NCI-H1694 (cell line): Measurements from ENCODE around the gene PIK3CD.
"Not testable (repeated sequence)": the region's sequence is repeated elsewhere in the genome, so short reads cannot be mapped to it uniquely, and the experiment has no call there.

Experiments used
- DNase-seq: peaks from one replicate; lab custom pipeline; 2025; lab: John Stamatoyannopoulos, UW

Gene PIK3CD

DNA sequence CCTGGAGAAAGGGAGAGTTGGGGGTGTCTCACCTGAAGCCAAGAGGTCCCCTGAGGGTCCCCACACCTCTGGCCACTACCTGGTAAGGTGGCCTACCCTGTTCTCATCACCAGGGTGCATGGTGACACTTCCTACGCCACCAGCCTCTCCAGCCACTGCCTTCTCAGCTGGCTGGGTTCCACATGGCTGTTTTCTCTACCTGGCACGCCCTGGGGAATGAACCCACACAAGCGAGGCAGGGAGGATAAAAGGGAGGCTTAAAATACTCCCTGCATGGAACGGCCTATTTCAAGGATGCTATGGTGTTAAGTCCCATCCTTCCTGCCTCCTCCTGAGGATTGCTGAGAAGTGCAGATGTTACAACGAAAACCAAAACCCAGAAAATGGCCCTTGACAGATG is 84.7 kb downstream of the PIK3CD start:
- no peak for DNase-seq

DNA sequence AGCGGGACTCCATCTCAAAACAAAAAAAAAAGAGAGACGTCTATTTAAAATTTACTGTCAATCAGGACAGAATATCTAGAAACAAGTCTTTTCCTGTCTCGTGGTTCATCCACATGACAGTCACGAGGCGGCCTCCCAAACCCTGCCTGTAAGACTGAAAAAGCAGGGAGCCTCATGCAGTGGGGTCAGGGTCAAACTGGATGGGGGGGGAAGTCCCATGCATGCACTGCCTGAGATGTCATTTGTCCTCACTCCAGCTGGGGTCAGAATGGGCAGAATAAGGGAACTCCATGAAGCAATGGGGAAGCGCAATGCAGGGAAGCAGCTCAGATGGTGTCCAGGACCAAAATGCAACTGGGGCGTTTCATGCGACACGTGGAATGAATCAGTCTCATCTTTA is 85.5 kb downstream of the PIK3CD start:
- DNase-seq = no peak

DNA sequence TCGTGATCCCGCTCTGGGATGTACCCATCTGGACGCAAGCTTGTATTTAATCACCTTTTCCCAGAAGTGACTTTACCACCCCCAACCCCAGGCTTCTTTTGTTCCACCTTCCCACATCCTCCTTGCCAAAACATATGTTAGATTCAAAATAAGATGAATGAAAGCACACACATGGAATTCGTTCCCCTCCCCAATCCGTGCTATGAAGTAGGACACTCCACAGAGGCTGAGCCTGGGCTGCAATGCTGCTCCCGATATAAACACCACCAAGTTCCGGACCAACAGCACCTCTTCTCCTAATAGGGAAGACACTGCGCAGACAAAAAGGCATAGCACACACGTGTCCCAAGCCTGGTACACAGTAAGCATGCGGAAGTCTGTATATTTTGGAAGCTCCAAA is 86.1 kb downstream of the PIK3CD start:
- DNase-seq = no peak

DNA sequence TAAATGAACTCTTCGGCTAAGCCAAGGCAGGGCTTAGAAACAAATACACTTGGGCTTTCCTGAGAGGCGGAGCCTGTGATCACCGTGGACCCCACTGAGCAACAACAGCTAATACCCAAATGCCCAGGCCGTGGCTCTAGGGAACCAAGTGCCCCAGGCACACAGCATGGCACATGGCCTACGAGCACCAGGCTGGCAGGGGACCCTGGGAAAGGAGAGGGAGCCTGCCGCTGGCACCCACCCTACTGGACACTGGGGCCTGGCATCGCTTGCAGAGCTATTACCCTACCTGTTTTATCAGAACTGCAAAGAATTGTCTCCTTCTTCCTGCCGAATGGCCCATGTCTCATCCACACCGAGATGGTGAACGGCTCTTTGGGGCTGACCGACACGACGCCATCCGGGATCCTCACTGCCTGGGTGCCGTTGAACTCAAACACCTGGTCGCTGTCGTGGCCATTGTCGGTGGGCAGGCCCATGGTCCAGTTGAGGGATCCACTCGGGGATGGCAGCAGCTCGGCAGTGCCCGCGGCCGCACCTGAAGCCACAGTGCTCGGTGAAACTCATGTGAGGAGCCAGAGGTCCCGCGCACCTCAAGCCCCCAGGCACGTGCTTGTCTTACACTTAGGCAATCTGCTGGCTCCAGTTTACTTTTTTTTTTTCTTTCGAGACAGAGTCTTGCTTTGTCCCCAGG is 92.7 kb downstream of the PIK3CD start:
- DNase-seq = no peak

DNA sequence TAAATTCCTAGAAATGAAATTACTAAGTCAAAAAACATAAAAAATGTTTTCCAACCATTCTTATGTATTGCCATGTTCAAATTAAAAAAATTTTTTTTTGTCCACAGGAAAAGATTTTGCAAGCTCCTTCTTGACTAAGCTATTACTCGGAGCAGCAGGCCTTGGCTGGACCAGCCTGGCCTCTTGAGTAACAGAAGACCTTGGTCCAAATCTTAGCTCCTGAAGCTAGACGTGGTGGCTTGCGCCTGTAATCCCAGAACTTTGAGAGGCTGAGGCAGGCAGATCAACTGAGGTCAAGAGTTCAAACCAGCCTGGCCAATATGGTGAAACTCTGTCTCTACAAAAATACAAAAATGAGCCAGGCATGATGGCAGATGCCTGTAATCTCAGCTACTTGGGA is 94.7 kb downstream of the PIK3CD start:
- DNase-seq = no peak

DNA sequence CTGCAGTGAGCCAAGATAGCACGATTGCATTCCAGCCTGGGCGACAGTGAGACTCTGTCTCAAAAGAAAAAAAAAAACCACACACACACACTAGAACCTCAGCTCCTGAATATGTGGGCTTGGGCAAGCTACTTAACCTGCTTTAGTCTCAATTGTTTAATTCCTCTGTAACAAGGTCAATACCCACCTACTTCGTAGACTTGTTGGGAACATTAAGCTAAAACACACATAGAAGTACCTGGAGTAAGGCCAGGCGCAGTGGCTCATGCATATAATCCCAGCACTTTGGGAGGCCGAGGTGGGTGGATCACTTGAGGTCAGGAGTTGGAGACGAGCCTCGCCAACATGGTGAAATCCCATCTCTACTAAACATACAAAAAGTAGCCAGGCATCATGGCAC is 95.1 kb downstream of the PIK3CD start:
- no peak for DNase-seq

DNA sequence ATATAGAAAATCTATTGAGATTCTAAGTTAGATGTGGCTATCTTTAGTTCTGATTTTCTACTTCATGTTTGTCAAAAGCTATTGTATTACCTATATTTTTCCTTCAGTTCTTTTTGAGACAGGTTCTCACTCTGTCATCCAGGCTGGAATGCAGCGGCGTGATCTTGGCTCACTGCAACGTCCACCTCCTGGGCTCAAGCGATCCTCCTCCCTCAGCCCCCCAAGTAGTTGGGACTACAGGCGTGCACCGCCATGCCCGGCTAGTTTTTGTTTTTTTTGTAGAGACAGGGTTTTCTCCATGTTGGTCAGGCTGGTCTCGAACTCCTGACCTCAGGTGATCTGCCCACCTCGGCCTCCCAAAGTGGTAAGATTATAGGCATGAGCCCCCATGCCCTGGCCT is 96.9 kb downstream of the PIK3CD start:
- not testable (repeated sequence) for DNase-seq

DNA sequence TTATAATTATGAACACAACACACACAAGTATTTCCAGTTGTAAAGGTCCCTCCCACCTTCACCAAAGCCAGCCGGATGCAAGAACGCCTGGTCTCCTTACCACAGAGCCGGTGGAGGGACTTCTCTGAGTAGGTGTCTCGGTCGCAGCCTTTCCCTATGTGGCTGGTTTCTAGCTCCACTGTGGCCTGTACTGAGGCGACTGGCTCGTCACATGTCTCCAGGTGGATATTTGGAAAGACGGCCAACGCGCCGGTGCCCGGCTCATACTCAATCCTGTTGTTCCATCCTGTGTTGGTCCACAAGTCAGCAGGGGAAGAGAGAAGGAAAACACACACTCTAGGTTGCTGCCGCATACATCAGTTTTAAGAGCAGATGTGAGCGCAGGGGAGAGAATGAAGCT is 97.8 kb downstream of the PIK3CD start:
- DNase-seq = no peak

DNA sequence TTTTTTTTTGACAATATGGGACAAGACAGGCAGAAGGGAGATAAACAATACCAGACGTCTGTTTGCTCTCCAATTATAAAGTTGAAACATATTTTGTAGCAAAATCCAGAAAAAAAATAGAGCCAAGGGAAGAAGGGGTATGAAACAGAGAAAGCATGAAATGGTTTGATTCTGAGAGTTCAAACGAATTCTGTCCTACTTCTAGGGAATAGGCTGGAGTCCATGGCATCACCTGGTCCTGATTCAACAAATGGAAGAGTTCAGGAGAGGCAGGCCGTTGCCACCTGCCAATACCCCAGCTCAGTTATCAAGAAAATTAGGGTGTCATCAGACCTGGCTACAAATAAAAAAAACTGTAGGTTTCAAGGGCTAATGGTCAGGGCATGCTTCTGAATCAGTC is 100.4 kb downstream of the PIK3CD start:
- no peak for DNase-seq

DNA sequence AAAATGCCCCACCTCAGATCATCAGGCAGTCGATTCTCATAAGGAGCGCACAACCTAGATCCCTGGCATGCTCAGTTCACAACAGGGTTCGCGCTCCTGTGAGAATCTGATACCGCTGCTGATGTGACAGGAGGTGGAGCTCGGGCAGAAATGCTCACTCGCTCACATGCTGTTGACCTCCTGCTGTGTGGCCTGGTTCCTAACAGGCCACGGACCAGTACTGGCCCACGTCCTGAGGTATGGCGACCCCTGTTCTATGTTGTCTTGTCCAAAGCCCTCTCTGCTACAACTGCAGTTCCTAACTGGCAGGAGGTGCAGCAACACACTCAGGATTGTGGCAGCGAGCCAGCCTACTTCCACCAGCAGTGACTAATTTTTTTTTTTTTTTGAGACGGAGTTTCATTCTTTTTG is 101.6 kb downstream of the PIK3CD start:
- DNase-seq = peak; percentile 29

DNA sequence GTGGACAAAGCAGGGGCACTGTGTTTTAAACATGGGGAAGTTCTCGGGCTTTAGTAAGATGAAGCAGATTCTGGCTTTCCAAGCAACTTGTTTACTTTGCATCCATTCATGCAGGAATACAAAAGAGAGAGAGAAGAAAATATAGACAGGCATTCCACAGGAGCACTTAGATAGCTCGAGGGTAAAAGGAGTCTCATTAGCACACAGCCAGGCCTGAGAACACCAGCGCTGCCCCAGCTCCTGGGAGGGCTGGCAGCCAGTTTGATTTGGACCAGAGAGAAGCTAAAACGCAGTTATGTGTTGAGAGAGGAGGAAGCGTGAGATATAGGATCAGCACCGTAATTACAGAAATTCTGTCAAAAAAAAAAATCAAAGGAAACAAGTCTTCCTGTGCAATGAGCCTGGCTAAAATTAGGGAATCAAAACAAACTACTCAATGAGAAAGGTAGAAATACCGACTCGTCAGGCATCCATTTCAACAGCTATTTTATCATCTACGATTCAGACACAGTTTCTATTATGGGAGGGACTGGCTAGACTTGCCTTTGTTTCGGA is 104.0 kb downstream of the PIK3CD start:
- DNase-seq = no peak

DNA sequence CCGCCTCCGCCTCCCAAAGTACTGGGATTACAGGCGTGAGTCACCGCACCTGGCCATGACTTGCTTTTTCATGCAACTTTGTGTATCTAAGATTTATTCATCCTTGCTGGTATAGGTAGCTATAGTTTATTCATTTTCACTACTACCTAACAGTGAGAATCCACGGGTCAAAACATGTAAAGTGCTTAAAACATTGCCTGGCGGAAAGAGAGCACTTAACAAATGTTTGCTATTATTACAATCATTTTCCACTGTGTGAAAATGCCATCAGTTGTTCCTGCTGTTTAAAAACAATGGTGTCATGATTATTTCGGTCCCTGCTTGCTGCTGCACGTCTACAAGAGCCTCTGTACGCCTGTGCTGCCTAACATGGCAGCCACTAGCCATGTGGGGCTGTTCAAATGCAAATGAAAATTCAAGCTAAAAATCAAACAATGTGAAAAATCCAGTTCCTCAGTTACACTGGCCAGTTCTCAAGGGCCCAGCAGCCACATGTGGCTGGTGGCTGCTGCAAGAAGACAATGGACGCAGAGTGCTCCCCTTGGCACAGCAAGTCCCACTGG is 107.1 kb downstream of the PIK3CD start:
- no peak for DNase-seq

DNA sequence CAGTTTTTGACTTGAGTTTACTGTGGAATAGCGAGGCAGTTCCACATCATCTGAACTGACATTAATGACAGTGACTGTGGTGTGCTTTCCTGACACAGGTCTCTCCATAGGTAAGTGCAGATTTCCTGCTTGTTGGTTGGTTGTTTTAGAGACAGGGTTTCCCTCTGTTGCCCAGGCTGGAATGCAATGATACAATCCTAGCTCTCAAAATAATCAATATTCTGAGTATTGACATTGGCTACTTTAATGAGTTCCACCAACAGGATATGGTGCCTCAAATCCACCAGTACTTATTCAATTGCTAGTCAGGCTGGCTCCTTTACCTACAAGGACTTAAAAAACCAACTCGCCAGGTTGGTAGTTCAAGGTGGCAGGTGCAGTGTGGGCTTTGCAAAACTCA is 108.4 kb downstream of the PIK3CD start:
- DNase-seq = no peak

DNA sequence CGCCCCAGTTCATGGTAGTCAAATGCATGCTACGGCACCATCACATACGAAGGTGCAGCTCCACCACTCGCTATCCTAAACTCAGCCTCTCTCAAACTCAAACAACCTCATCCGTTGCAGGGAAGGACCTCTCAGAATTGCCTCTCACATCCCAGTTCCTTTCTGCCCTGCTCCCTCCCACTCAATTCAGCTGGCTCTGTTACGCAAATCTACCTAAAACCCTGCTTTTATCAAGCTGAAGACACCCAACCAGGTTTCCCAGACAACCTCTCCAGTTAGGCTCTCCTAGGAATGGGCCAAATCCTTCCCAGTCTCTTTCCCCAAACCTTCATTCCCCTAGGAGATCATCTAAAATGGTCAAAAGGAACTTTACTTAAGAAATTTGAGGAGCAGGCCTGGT is 109.3 kb downstream of the PIK3CD start:
- DNase-seq = no peak

DNA sequence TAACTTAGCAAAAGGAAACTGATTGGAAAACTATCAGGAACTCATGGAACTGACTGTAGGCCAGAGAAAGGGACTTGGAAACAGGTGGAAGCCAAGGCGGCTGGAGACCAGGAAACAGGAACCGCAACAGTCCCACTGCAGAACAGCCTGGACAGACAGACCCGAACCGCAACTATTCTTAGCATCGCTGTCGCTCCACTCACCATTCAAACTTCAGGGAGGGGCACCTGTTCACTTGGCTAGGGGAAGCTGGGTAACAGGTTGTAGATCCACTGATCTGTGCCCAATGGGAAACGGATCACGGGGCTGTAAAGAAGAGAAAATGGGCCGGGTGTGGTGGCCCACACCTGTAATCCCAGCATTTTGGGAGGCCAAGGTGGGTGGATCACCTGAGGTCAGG is 110.3 kb downstream of the PIK3CD start:
- no peak for DNase-seq

DNA sequence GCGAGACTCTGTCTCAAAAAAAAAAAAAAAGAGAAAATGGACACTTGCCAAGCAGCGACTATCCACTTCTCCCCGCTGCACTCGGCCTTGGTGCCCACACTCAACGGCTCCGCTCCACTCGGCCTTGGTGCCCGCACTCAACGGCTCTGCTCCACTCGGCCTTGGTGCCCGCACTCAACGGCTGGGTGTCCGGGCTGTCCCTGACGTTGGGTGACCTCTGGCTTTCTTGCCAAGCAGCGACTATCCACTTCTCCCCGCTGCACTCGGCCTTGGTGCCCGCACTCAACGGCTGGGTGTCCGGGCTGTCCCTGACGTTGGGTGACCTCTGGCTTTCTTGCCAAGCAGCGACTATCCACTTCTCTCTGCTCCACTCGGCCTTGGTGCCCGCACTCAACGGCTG is 110.9 kb downstream of the PIK3CD start:
- not testable (repeated sequence) for DNase-seq

DNA sequence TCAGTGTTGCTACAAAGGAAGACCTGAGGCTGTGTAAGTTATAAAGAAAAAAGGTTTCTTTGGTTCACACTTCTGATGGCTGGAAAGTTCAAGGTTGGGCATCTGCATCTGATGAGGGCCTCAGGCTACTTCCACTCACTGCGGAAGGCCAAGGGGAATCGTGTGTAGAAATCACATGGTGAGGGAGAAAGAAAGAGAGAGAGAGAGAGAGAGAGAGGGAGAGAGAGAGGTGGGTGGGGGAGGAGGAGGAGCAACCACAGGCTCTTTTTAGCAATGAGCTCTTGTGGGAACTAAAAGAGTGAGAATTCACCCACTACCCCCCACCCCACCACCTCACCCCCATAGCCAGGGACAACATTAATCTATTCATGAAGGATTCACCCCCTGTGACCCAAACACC is 112.4 kb downstream of the PIK3CD start:
- no peak for DNase-seq

DNA sequence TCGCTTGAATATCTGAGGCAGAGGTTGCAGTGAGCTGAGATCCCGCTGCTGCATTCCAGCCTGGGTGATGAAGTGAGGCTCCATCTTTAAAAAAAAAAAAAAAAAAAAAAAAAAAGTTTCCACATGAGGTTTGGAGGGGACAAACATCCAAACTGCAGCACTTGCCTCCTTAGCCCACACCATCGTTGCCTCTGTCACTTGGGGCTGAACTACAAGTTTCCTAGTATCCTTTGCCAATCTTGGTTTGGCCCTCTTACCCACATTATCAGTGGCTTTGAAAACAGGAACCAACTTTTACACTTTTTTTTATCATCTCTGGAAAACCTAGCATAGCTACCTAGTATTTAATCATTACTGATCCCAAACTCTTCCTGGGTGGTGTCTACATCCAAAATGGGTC is 113.0 kb downstream of the PIK3CD start:
- DNase-seq = no peak

DNA sequence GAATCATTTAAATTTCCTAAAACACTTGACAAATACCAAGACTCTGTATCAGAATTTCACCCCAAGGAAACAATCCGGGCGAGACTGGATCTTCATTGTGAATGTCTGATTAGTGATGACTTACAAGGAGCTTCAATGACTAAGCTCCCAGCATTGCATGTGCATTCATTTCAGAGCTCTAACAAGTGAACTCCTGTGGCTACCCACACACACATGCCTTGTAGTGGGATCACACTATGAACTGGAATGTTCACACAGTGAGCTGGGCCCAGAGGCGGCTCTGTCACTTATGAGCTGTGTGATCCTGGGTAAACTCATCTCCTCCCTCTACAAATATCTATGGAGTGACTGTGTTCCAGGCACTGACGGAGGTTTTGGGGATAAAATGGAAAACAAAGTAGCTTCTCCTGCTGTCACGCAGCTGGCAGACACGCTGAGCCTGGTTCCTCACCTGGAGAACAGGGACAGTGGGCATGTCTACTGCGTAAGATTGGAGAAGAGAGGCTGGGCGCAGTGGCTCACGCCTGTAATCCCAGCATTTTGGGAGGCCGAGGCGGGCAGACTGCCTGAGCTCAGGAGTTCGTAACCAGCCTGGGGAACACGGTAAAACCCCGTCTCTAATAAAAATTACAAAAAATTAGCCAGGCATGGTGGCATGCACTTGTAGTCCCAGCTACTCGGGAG is 115.4 kb downstream of the PIK3CD start:
- DNase-seq = no peak

DNA sequence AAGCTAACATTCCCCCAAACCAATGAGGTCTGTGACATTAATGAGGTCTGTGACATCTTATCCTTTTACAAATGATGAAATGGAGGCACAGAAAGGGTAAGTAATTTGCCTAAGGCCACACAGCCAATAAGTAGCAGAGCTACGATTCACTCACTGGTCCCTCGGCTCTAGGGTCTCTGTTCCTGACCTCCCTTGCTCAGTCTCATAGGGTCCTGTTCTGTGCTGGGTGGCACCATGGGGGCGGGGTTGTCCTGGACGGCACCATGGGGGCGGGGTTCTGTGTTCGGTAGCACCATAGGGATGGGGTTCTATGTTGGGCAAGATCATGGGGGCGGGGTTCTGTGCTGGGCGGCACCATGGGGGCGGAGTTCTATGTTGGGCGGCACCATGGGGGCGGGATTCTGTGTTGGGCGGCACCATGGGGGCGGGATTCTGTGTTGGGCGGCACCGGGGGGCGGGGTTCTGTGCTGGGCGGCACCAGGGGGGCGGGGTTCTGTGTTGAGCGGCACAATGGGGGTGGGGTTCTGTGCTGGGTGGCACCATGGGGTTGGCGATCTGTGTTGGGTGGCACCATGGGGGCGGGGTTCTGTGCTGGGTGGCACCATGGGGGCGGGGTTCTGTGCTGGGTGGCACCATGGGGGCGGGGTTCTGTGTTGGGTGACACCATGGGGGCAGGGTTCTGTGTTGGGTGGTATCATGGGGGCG is 116.6 kb downstream of the PIK3CD start:
- DNase-seq = no peak

DNA sequence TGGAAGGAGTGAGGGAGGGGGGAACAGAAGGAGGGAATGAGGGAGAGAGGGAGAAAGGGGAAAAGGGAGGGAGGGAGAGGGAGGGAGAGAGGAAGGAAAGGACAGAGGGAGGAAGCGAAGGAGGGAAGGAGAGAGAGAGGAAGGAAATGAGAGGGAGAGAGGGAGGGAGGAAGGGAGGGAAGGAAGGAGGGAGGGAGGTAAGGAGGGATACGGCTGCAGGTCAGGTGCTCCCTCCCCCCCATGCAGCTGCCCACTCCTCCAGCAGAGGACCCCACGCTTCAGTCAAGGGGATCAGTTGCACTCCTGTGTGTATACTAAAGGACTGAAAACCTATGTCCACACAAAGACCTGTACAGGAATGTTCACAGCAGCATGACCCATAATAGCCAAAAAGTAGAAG is 117.5 kb downstream of the PIK3CD start:
- no peak for DNase-seq

DNA sequence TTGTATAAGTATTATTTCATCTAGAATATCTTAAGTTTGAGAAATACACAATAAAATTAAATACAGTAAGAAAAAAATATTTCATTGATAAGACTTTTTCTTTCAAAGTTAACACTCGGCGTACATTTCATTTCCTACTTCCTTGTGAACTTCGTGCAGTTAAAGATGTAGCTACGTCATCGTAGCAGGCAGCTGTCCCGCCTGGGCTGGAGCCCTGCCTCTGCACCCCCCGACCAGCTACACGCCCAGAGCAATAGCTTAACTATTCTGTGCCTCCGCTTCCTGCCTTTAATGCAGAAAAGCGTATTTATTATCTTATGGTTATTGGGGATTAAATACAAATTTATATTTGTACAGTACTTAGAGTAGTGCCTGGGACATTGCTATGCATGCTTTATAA is 118.8 kb downstream of the PIK3CD start:
- no peak for DNase-seq
